Measurements from ENCODE around the gene POLR3C.
"Not testable (repeated sequence)": the region's sequence is repeated elsewhere in the genome, so short reads cannot be mapped to it uniquely, and the experiment has no call there.

POLR3C gene

GRCh38 chr1:145822779-145823331 is 1.1 kb upstream of the POLR3C start:
- not testable (repeated sequence) for DNase-seq (ENCODE audit: low spot score)

DNA sequence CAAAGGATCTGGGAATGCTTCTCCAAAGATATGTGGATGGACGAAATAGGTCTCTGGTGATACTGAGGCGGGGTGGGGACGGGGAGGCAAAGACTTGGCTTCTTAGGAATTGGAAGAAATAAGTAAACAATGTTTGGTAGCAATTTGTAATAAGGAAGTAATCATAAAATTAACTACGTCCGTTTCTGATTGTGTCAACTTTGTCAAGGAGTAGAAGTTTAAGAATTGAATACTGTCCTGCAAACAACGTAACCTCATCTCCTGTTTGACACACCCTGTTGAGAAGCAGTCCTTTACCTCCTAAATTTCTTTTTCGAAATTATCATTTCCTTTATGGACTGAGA is 471 bp downstream of the POLR3C start:
- peak; percentile 52 for DNase-seq (ENCODE audit: low spot score)

DNA sequence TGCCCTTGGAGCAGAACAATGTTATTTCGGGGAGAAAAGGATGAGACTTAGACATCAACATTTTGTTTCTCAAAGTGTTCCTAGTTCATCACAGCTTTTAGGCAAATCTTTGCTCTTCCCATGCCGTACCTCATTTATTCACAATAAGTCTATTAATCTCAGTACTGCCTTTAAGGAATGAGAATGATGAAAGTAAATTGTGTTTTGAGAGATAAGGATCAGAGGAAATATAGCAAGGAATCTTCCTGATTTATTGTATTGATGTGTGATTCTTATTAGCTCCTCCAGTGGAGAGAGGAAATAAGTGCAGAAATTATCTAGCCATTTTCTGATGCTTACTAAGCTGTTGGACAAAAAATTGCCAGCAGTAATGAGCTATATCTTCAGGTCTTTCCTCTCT is 2.0 kb downstream of the POLR3C start:
- peak; percentile 39 for DNase-seq (ENCODE audit: low spot score)

GRCh38 chr1:145827966-145828365 is 4.0 kb downstream of the POLR3C start:
- DNase-seq (ENCODE audit: low spot score) = no peak

GRCh38 chr1:145828367-145829026 is 4.5 kb downstream of the POLR3C start:
- peak; percentile 74 for DNase-seq (ENCODE audit: low spot score)

DNA sequence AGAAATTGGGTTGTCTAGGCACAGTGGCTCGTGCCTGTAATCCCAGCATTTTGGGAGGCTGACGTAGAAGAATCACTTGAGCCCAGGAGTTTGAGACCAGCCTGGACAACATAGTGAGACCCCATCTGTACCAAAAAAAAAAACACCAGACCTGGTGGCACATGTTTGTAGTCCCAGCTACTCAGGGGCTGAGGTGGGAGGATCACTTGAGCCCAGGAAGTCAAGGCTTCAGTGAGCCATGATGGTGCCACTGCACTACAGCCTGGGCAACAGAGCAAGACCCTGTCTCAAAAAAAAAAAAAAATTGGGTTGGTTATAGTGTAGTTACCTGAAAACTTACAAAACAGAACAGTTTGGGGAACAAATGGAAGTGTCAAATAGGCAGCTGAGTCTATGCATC is 6.8 kb downstream of the POLR3C start:
- DNase-seq (ENCODE audit: low spot score) = not testable (repeated sequence)

DNA sequence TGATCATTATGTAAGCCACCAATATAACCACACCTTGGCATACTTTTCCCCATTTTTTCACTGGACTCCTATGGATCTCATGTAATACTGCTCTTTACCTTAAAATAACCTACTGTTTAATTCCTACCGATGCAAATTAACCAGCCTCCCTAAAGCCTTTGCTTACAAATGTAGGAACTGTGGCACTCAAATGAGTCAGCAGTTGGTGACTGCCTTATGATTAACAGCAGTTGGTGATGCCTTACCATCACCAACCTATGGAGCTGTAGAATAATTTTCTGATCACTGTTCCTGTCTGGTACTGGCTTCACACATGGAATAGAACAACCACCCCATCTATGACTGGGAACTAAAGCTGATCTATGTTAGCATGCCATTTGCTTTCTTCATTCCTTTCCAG is 13.7 kb downstream of the POLR3C start:
- no peak for DNase-seq (ENCODE audit: low spot score)

GRCh38 chr1:145843031-145843430 is 19.0 kb downstream of the POLR3C start:
- DNase-seq (ENCODE audit: low spot score) = no peak

DNA sequence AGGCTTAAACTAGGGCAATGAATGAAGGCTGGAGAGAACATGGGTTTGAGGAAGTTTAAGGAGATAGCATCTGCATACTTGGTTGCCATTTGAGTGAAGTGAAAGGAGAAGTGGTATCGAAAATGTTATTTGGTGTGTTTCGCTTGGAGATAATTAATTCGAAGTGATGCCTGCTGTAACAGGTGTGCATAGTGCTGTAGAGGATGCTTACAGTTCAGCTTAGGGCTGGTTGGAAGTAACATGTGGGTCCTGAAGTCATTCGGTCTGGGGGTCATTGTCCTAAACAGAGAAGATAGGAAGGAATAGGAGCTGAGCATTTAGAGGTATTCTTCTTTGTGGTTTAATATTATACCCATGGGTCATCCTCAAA is 21.1 kb downstream of the POLR3C start:
- no peak for DNase-seq (ENCODE audit: low spot score)

DNA sequence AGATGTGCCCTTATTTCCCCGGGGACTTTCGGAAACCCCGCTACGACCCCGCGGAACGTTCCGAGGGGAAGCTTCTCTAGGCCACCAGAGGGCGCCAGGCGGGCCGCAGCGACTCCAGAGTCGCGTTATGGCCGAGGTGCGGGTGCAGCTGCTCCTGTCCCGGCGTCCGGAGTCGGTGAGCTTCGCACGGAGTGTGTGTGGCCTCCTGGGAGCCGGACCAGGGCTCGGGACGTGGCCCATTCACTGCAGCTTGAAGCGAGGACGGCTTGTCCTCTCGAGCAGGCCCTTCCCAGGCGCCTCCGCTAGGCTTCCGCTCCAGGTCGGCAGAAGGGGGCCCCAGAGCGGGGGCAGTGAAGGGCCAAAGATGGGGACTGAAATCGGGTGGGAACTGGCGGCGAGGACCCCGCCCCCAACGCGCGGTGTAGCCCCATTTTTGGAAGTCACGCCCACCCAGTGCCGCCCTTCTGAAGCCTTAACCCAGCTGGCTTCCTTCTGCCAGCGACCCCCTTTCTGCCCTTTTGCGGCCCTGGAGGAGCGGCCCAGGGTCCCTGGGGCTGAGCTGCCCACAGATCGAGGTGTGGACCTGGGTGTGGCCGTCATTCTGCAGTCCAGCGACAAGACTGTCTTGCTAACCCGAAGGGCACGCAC is 21.6 kb downstream of the POLR3C start, which contains the start of gene NUDT17:
Gene NUDT17, plus strand, starts transcription at position 117 of the 648 bp plus-strand sequence. Its CDS starts 11 bp downstream, at position 128.
- peak; percentile 85 for DNase-seq (ENCODE audit: low spot score)

GRCh38 chr1:145846201-145846612 is 22.2 kb downstream of the POLR3C start:
- peak; percentile 37 for DNase-seq (ENCODE audit: low spot score)

- no peak for DNase-seq (ENCODE audit: low spot score)
These were observed 23.8 kb downstream of the POLR3C start for GRCh38 chr1:145847827-145848226.

DNA sequence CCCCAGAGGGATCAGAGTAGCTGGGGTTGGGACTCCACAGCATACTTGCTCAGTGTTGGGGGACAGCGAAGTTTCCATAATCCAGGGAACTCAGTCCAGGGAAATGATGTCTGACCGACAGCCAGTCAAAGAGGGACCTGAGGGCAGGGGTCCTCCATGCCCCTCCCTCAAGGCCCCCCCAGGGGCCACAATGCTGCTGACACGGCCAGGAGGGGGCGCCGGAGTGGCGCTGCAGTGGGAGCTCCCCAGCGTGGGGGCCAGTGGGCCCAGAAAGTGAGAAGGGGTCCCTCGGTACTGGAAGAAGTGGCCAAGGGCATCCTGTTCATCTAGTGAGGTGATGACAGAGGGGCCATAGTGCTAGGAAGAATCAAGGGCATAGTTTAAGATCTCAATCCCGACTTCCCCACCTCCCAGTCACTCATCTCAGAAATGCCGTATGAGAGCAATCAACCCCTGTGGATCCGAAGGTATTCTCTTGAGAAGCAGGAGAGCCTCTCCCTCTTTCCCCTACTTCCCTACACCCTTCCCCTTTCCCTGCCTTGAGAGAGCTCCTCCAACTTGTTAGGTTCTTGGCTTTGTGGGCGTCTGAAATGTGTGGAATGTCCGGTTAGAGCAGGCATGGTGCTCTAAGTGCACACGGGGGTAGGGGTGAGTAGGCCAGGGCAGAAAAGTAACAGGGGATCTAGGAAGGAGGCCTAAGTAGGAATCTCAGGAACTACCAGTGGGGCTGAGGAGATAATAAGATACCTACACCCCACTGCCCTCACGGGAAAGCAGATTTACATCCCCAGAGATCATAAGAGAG is 25.6 kb downstream of the POLR3C start:
- DNase-seq (ENCODE audit: low spot score) = no peak

DNA sequence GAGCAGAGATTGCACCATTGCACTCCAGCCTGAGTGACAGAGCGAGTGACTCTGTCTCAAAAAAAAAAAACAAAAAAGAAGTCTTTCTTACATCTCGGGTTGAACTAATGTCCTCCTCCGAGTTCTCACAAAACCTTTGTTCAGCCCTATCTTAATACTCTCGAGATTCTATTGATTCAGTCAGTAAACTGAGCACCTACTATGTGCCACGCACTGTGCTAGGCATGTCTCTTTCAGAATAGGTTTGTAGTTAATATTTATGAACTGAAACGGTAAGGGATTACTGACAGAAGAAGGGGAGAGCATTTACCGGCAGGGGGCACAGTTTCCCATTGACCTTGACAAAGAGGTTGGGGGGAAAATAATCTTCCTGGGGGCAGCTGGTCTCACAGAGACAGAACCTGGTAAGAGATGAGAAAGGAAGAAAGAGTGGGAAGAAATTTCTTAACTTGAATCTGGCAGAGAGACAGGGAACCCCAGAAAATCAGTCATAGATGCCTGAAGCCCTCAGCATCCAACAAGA is 31.5 kb downstream of the POLR3C start:
- no peak for DNase-seq (ENCODE audit: low spot score)

- no peak for DNase-seq (ENCODE audit: low spot score)
These were observed 33.2 kb downstream of the POLR3C start for GRCh38 chr1:145857170-145857569.

DNA sequence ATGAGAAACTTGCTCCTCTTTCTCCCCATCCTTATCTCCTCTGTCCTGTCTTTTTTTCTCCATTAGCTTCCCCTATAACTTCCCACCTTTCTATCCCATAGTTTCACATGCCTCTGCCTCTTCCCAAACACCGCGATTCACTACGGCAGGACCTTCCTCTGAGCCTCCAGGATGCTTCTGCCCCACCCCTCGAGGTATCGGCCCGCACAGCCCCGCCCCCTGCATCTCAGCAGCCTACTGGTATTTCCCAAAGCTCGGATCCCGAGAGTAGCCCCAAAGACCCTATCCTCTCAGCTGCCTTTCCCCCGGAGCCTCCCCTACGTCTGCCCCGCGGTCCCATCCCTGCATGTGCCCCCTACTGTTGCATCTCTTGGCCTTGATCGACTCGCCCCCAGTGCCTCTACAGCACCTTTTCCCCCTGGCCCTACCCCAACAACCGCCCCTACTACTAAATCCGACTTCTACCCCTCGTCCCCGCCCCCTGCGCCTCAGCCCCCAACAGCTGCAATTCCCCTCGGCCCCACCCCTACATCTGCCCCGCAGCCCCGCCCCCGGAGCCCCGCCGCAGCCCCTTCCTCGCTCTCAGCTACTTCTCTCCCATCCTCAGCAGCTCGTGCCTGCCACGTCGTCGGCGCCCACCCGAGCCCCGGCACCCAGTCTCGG is 34.4 kb downstream of the POLR3C start:
- DNase-seq (ENCODE audit: low spot score) = peak; percentile 28

DNA sequence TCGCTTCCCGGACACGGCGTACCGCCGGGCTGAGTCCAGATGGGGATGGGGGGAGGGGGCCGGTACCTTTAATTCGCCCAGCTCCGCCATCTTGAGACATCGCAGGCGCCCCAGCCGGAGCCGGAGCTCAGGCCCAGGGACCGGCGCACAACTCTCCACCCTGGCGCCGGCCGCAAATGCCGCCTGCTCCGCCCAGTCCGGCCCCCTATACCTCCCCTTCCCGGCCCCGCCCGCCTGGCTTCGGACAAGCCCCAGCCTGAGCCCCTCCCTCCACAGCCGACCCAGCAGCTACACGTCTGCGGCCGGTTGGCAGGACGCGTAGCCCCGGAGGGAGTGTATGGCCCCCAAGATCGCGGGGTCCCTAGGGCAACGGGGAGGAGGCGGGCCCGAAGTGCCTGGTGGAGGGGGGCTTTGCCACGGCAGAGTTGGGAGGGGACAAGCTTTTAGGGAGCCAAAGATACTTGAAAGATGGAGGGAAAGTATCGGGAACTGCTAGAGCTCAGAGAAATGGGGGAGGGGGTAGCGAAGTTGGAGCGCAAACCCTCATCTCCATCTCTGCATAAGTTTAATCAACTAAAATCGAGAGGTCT is 35.0 kb downstream of the POLR3C start, which contains the start of gene PIAS3:
Gene PIAS3, minus strand, starts transcription at position 181 of the 590 bp plus-strand sequence. Its CDS starts 91 bp downstream, at position 90.
- peak; percentile 60 for DNase-seq (ENCODE audit: low spot score)

DNA sequence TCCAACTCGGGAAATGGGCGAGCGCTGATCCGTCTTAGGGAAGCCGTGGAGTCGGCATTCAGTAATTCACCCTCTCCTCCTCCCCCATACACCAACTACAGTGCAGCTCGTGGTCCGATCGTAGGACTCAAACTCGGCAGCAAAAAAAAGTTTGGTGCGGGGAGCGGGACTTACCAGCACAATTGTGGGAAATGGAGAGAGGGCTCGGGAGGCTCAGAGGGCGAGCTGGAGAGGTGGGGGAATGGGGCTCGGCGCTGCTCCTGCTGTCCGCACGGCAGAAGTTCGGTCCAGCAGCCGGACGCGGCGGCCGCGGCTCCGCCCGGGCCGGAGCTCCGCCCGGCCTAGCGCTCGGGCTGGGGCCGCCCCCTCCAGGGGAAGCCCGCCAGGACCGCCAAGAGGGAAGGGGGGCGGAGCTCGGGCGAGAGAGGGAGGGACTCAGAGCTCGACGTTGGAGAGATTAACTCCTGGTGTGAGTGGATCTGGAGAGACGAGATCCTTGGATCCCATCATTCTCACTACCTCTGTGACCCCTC is 35.6 kb downstream of the POLR3C start:
- DNase-seq (ENCODE audit: low spot score) = peak; percentile 52

DNA sequence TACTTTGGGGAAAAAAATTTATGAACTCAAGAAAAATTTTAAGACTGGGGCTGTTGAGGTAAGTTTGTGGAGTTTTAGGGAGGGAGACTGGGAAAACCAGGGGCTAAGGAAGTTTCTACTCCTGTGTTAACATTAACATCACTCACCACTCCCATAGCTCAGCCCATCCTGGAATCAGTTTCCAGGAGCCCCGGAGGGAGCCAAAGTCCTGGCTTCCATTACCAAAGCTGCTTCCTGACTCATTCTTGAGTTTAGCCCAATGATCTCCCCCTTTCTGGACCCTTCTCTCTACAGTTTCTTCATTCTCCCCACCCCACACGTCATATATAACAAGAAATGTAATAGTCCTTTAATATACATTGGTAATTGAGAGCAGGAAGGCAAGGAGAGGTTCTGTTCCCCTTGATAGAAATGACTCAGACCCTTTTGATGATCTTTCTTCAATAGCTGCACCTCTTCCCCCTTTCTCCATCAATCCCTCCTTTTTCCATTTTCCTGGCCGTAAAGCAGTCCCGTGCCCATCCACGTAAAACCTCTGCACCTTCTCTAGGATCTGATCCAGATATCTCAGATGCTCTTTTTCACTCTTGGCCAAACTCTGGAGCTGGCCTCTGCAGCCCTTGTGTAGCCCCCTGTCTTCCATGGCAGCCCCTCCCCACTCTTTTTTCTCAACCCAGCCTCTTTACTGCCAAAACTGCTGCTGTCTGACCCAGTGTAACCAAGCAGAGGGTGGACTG is 39.5 kb downstream of the POLR3C start:
- no peak for DNase-seq (ENCODE audit: low spot score)

DNA sequence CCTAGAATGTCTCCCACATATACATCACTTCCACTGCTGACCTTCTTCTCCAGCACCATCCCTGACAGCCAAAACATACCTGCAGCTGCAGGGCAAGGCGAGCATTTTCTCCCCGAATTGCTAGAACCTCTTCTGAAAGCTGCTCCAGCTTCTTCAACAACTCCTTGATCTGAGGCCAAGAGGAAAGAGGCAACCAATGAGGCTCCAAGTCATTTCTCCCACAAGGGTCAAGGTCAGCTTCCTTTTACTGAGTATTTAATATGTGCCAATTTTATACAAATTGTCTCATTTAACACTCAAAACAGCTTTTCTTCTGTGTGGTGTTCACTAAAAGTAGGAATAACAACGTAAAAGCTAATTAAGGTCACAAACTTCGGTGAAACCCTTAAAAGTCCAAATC is 44.2 kb downstream of the POLR3C start:
- no peak for DNase-seq (ENCODE audit: low spot score)
